Measurements from ENCODE around the gene MCAM.

The MCAM gene

DNA sequence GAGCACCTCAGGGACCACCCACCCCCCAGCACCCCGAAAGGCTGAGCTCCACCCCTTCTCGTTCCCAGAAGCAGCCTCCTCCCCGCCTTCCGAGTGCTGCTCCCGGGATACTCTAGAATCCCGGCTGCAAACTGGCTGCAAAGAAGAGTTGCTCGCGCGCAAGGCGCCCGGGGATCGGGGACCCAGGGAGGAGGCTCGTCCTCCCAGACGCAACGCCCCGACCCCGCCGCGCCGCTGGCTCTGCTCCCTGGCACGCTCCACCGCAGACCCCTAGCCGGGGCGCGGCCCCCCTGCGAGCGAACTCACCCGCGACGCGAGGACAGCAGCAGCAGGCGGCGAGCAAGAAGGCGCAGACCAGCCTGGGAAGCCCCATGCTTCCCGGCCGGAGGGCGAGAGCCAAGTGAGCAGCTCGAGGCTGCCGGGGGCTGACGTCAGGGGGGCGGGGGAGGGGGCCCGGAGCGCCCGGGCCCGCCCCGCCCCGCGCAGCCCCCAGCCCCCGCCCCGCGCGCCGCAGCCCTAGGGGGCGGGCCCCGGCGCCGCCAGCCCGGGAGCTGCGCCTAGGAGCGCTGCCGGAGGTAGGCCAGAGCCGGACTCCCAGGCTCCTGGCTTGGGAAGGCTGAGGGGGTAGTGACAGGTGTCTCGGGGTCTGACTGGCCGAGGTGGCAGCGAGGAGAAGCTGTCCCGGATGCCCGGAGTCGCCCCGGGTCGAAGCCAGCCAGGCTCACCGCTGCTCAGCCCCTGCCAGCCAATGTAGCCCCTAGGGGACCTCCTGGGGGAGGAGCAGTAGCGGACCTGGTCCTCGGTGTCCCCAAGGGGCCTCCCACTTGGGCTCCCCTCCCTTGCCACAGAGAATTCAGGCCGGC lies at the start of gene MCAM:
Gene MCAM (minus strand): TSS at position 402 of the 863 bp plus-strand sequence. CDS start 29 bp downstream, at position 373.
- DNase-seq, result peak; percentile 68

DNA sequence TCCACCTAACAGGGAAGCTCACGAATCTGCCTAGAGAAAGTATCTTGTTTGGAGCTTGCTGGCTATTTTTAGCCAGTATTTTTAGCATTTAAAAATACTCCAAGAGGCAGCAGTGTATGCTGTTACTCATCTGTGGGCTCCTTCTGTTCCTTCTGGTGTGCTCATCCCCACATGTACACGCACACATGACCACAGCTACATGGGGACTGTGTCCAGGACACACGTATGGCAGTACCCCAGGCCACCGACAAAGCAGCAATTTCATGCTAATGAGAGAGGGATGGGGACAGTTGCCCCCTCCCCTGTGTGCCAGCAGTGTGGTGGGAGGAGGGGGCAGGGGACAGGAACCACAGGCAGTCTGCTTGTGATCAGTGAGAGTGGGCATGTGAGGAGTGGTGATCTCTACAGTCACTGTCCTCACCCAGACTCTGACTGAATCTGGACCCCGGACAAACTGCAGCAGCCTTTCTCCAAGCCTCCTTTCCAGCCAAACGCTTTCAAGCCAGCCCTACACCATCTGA lies 48.2 kb upstream of the MCAM start:
- DNase-seq, result no peak

DNA sequence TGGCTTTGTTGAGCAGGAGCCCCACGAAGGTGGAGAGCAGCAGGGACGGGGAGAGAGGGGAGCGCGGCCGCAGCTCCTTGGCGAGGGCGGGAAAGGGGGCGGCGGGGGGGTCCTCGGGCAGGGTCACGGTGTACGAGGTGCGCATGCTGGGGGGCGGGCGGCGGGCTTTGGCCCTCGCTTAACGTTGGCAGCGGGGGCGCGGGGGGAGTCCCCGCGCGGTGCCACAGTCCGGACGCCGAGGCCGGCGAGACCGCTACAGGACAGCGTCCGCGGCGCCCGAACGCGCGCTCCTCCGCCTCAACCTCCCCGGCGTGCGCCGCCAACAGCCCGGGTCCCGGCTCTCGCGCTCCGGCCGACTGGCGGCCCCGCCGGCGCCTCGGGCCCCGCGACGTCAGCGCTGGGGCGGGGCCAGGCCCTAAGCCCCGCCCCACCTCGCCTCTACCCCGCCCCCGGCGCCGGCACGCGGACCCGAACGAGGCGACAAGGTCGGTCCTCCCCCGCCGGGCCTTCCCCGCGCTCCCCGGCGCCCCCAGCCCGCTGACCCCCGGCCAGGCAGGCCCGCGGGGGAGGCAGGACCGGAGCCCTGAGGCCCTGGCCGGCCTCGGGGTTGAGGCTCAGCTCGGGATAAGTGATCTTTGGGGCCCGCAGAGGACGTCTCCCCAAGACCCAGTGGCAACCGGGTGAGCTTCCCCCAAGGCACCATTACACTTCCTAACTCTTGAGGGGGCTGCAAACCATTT lies 47.1 kb upstream of the MCAM start:
- peak; percentile 56 for DNase-seq

DNA sequence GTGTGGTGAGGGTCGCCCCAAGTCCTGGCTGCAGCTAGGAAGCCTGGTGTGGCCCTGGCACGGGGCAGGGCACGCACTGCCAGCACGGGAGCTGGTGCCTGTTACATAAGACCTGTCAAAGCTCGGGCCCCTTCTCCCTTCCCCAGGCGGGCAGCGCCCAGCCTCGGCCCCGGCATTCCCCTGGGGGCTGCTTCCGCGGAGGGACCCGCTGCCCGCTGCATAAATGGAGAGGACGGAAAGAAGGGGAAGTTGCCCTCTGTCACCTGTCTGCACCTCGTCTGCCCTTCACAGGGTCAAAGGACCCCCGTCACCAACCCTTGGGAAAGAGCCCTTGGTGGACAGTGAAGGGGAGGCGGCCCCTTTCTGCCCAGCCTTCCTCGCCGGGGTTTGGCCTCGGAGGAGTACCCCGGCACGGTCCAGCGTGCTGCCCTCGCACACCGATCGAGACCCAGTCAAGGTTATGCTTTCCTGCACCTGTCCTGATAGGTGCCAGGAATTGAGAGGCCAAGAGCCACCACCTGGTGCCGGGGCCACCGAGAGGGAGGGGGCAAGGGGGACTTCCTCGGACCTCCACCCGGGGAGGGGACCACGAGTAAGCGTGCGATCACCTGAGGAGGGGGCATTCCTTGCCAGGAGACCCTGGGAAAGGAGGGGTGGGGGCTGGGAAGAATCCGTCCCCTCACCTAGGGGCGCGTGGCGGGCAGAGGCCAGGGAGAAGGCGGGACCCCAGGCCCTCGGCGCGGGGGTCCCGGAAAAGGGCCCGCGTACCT lies 46.3 kb upstream of the MCAM start:
- DNase-seq, result peak; percentile 42

- DNase-seq, result no peak
These were observed 45.8 kb upstream of the MCAM start for GRCh38 chr11:119362741-119363080.

DNA sequence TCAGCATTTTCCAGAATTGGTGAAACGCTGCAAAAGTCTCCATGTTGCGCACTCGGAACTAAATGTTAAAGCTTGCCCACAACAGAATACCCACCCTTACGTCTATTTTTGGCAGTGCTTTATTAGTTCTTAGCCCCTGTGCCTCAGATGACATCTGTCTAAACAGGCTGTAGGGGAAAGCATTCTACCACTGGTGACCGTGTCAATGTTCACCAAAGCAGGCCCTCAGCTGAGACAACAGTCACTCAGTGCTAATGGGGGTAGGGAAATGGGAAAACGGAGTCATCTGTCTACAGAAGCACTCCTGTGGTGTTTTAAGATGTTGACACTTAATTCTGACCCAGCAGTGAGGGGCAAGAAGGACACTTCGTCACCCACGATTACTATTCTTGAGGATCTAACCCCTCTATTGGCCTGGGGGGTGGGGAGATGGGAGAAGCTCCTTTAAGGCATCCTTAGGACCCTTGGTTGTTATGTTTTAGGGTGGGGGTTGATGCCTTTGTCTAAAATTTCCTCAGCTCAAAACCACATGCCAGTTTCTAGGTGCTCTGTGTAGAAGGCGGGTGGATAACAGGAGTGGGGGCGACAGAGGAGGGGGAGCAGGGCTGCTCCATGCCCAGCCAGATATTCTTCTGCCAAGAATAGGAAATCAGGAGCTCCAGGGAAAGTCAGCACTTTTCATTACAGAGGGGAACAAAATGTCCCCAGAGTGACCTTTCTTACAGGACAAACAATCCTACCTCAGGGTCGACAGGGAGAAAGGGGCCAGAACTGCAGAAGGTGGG lies 45.2 kb upstream of the MCAM start:
- DNase-seq, result no peak

DNA sequence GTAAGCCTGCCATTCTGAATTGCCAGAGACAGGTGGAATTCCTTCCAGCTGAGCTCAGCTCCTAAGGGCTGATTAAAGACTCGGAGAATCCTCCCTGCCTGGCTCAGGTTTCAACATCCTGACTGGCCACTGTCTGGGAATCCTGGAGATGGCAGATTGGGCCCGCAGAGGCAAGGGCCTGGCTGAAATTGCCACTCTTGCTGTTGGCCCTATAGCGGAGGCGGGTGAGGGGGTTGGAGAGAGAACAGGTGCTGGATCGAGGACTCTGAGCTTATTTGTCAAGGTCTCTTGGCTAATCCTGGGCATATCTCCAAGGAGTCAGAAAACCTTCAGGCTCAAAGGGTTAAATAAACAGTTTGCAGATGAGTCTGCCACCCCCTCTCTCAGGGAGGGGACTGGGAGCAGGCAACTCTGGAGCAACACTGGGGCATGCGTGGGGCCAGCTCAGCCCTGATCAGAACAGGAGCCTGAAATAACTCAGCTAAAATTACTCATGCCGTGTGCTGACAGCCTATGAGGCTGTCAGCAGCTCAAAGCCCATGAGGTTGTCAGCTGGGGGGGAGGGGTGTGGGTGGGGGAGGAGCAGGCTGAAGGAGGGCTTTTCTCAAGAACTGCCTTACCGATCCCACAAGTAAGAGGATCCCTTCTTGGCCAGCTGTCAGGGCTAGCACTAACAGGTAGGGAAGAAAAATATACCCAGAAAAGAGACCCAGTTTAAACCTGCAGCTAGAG lies 44.3 kb upstream of the MCAM start:
- DNase-seq, result no peak

DNA sequence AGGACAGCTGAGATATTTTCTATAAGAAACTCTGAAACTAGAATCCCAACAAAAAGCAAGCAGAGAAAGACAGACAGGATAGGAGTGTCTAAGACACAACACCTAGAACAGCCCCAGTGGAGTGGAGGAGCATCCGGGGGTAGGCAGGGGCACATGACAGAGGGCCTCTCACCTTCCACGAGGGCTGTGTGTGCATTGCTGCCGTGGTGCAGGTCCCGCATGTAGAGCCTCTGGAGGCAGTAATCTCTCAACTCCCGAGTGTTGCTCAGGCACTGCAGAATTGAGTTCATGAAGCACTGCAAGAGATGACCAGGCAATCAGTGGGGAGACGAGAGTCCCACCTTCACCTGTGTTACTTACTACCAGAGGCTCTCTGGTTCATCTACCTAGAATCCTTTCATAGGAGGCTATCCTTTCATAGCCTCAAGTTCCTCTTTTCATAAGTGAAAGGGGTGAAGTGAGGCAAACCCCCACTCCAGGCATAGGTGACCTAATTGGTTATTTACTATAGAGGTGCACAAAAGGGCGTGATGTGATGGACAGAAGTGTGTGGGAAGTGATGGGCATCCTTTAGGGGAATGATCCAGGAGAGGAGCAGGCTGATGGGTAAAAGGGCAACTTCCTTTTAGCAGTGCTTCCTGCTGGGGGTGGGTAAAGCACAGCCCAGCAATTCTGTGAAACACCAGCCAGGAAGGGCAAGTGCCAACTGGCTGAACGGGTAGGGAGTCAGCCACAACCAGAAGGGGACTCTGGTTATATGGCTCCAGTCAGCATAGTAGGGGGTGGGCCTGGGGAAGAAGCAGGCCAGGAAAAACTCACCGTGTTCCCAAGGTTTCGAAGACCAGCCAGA lies 42.7 kb upstream of the MCAM start:
- no peak for DNase-seq

GRCh38 chr11:119357074-119357473 lies 40.1 kb upstream of the MCAM start:
- DNase-seq, result no peak

DNA sequence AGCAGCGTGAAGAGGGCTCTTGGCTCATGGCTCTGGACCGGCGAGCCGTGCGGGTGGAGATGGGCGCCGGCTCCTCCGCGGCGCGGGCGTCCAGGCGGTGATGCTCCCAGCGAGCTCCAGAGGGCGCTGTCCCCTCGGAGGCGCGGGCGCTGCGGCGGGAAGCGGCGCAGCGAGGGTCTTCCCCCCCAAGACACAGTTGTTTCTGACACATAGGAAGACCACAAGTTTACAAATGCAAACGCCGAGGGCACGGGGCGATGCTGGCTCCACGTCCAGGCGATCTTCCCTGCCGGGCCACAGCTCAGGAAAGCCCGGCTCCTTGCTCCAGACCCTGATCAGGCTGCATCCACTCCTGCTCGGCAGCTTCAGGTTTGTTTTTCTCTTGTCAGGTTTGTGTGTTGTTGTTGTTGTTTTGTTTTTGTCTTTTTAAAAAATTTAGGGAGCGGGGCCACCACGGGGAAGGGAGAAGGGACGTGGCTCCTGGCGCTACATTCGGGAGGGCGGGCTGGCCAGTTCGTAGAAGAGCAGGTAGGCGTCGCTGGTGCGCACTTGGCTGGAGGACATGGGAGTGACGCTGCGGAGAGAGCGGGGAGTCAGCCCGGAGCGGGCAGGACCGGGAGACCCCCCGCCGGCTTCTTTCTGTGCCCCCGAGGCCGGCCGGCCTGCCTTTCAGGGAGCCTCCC lies 39.6 kb upstream of the MCAM start:
- no peak for DNase-seq

DNA sequence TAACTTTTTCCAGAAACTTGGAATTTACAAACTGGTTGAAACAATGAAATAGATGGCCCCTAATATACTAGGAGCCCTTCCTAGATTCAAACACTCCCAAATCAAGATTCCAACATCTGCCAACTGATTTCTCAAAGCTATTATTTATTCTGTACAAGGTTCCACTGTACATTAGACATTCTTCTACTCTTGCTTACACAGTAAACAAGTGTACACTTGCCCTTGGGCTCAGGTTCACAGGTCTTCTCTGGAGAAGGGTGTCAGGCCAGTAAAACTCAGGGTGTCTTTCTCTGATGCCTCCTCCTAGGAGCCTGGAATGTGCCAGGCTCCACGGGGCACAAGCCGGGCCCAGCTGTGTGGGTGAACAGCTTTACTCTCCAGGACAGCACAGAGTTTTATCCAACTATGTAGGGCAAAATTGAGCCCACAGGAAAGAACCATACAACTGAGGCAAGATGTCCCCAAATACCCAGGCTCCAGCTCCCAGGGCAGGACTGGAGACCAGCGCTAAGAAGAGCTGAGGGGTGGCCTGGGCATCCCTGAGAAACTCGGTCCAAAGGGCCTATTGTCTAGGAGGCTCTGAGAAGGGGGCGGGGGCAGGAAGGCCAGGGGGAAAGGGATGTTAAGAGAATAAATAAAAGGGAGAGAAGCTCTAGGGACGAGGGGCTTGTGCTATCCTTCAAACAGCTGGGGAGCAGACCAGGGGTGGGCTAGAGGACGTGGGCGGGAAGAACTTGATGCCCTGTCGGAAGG lies 38.3 kb upstream of the MCAM start:
- no peak for DNase-seq

GRCh38 chr11:119352857-119353260 lies 35.9 kb upstream of the MCAM start:
- DNase-seq, result peak; percentile 91

DNA sequence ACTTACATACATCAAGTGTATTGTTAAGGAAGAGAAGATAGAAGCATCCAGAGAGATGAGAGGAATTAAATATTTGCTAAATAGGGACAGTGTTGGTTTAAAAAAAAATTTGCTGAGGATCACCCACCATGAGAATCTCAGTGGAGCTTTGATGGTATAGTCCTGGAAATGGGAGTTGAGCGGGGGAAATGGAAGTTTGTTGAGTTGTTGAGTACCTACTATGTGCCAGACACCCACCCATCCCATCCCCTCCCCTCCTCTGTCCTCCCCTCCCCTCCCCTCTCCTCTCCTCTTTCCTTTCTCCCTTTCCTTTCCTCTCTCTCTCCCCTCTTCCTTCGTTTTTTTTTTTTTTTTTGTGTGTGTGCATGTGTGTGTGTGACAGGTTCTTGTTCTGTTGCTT lies 34.3 kb upstream of the MCAM start:
- no peak for DNase-seq

DNA sequence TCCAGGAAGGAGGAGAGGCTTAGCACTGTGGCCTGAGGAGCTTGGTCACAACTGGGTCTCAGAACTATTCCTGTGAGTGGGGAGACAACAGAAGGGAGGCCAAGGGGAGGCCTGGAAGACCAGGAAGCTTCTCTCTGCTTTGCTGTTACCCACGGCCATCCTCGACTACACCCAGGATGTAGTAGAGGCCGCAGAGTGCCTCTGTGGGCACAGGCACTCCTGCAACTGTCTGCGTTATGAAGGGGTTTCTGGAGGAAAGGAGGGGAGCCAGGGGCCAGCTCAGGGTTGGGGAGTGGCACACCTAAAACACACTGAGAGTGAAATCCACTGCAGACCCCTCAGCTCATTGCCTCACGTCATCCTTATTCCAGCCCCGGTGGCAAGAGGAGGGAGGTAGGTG lies 33.4 kb upstream of the MCAM start:
- no peak for DNase-seq

DNA sequence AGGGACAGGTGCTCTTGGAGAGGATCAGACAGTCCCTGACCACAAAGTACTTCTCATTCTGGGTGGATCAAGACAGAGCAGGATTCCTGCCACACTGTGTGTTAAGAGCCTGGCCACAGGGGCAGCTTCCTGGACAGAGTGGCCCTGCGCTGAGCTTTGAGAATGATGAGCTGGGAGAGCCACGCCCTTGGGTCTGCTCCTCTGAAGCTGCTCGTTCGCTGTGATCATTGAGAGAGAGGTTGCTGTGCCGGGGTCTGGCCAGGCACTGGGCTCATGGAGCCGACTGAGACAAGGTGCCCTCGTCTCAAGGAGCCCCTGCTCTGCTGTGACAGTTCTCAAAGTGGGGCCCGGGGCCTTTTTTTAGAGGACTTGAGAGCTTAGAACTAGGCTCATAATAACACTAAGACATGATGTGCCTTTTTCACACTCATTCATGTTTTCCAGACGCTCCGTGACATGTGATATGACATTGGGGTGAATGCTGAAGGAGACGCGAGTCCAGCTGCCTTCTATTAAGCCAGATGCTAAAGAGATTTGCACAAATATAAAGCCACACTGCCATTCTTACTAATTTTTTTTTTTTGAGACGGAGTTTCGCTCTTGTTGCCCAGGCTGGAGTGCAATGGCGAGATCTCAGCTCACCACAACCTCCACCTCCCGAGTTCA lies 31.1 kb upstream of the MCAM start:
- DNase-seq, result peak; percentile 15

DNA sequence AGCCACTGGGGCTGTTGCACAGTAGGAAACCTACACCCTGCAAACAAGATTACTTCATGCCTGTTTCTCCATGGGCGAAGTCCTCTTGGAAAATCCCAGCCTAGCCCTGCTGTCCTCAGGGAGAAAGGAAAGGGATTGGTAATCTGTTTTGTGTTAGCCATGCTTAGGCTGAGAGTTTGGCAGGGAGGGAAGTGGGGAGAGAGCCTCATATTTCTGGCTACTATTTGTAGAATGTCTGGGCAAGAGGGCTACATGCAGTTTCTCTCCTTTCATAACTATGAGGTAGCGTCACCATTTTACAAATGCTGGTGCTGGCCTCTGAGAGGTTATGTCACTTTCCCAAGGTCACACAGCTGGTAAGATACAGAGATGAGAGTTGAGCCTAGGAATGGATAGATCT lies 30.3 kb upstream of the MCAM start:
- no peak for DNase-seq

GRCh38 chr11:119346605-119347004 lies 29.7 kb upstream of the MCAM start, which contains the start of gene MFRP:
Gene MFRP, minus strand, starts transcription at chr11:119346705. Its CDS starts 192 bp downstream, at chr11:119346513.
- DNase-seq, result no peak

DNA sequence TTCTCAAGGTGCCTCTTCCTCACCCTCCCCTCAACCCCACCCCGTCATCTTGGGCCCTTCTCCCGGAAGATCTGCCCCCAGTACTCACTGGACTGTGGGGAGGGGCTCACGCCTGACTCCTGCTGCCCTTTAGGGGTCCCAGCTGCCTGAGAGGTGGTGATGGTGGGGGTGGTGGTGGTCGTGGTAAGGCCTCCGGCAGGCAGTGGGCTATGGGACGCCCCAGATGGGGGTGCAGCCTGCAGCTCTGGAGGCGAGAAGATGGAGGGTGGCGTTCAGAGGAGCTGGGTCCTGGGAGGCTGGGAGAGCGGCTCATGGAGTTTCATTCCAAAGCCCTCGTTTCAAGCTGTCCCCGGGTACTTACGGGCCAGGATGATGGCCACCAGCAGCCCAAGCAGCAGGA lies 28.8 kb upstream of the MCAM start:
- DNase-seq, result no peak

All from NCI-H146 (cell line).